Eye (tissue), 1 donor: ENCODE data around the gene SNAPC3.
"Not testable (repeated sequence)": the region's sequence is repeated elsewhere in the genome, so short reads cannot be mapped to it uniquely, and the experiment has no call there.

Experiments used
- DNase-seq: peaks from one replicate; pipeline ENCODE4 v3.0.0-alpha.2; 2015

Gene SNAPC3

DNA sequence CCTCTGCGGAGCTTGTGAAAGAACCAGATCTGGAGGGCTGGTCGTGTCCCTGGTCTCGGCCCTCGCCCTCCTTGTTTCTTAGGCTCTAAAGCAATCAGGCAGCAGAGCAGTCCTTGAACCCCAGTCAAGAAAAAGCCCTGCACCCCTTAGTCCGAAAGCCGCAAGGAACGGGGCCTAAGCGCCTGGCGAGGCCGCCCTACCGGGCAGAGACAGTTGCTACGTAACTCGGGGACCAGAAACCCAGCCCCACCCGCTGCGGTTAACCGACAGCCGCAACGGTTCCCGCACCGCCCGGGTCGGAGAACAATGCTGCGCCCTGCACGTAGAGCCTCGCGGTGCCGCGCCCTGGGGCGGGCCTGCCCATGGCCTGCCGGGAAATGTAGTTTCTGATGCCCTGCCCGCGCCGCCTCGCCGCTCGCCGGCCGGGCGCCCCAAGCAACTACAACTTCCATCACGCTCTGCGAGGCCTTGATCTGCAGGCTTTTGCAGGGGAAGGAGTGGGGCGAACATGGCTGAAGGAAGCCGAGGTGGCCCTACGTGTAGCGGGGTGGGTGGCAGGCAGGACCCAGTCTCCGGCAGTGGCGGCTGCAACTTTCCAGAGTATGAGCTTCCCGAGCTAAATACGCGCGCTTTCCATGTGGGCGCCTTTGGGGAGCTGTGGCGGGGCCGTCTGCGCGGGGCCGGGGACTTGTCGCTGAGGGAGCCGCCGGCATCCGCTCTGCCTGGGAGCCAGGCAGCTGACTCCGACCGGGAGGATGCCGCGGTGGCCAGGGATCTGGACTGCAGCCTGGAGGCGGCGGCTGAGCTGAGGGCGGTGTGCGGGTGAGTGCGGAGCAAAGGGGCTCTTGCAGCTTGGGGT, at the start of gene SNAPC3:
TSS of gene SNAPC3 (plus strand) at position 505 of the 859 bp plus-strand sequence. CDS start at position 509, 4 bp downstream.
- peak; percentile 98 for DNase-seq

DNA sequence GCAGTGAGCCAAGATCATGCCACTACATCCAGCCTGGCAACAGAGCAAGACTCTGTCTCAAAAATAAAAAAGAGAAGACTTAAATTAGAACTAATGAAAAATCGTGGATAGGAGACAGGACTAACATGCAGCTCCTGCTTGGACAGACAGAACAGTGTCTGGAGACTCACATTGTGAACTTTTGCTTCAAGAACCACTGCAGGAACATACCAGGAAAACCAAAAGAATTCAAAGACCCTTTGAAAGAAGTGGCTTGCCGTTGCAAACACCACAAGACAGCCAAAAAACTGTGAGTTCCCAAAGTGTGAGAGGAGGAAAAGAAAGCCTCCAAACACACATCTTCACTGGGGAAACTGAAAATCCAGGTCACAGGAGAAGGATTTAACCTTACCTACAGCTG, 48.8 kb upstream of the SNAPC3 start:
- DNase-seq, result no peak

DNA sequence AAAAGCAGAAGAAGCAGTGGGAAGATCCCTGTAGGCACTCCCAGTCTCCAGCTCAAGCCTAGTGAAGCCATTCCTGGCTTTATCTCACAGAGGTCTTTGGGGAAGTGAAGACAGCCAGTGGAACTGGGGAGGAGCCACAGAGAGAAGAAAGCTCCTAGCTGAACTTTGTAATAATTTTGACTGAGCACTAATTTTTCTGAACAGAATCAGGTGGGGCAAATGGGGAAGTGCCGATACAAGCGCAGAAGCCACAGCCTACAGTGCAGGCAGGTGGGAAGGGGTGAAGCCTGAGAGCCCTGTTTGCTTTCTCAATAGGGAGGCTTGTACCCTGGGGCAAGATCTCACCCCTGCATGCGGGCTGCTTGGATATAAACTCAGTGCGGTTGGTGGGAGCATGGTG, 48.4 kb upstream of the SNAPC3 start:
- no peak for DNase-seq

DNA sequence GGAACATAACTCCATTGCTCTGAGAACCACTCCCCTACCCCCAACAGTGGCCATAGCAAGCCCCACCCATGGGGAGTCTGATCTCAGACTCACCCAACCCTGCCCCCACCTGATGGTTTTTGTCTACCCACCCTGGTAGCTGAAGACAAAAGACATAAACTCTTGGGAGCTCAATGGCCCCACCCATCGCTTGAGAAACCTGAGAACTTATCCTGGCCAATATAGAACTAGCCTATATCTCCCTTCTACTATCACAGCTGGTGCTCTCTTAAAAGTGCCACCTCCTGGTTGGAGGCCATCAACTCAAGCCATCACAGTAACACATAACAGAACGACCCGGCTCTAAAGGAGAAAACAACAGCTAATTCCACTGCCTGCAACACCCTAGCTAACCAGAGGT, 47.9 kb upstream of the SNAPC3 start:
- DNase-seq, result no peak

DNA sequence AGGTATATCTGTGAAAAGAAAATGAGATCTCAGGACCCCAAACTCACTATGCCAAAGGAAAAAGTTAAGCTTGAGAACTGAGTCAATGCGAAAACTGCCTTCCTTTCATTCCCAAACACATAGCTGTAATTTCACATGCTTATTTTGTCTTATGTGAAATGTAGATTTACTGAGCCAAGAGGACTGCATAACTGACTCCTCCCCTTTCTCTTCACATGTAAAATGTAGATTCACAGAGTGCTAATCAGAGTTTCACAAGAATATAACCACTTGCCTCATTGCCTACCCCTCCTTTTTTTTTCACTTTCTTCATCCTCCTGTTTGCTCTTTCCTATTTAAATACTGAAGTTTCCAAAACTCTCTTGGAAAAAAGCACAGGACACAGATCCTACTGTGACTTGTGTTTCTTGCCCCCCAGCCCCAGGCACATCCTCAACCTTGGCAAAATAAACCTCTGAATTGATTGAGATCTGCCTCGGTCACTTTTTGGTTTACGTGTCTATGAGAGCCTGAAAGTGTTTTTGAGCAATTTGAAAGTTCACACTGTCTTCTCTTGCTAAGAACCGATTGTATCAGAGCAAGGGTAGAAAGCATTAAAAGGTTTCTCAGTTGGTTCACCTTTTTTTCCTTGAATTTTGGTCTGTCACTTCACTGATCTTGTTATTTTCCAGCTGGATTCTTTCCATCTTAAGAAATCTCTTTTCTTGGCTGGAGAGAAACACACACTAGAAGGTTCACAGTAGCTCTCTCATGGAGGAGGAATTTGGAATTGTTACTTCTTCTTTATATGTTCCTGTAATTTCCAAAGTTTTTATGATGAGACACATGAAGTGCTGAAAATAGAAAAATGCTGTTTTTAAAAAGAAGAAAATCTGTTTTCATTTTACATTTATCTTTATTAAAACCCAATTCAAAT, 44.8 kb upstream of the SNAPC3 start:
- no peak for DNase-seq

DNA sequence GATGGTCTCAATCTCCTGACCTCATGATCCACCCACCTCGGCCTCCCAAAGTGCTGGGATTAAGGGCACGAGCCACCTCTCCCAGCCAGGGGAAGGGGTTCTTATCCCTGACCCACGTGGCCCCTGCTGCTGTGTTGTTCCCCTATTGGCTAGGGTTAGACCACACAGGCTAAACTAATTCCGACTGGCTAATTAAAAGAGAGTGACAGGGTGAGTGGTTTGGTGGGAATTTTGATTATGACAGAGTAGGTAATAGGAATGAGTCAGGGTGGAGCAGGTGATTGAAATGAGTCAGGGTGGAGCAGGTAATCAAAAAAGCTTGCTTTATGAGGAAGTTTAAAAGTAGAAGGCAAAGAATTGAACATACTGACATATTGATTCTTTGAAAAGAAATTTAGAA, 43.4 kb upstream of the SNAPC3 start:
- DNase-seq, result not testable (repeated sequence)

DNA sequence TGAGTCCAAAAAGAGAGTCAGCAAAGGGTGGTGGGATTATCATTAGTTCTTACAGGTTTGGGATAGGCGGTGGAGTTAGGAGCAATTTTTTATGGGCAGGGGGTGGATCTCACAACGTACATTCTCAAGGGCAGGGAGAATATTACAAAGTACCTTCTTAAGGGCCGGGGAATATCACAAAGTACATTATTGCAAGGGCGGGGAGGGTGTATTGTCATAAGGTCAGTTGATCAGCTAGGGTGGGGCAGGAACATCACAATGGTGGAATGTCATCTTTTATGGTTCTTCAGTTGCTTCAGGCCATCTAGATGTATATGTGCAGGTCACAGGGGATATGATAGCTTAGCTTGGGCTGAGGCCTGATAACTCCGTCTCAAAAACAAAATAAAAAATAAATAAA, 42.8 kb upstream of the SNAPC3 start:
- DNase-seq, result not testable (repeated sequence)

DNA sequence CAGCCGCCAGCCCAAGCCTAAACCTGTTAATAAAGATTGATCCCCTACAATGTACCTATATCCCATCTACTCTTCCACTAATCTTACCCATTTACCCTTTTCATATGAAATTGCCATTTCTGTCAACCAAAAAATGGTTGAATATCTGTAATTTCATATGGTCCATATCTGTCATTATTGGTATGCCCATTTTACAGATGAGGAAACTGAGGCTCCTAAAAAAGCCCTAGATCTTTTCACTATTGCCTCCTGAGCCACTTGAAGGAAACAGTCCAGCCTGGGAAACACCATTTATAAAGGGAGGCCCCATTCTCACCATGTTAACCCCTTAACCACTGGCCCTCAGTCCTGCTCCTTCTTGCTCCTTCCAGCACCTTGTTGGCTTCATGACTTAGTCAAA, 41.2 kb upstream of the SNAPC3 start:
- no peak for DNase-seq

DNA sequence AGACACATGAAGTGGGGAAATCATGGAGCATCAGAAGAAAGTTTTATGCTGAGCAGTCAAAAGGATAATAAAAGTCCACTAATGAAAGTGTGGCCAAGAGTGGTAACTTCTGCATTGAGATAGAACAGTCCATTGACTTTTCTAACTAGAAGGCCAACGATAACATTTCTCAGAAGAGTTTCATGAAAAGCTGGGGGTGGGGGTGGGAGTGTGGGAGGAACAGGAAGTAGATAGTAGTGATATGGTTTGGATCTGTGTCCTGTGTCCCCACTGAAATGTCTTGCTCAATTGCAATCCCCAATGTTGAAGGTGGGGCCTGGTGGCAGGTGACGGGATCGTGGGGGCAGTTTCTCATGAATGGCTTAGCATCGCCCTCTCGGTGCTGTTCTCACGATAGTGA, 36.2 kb upstream of the SNAPC3 start:
- DNase-seq, result no peak

DNA sequence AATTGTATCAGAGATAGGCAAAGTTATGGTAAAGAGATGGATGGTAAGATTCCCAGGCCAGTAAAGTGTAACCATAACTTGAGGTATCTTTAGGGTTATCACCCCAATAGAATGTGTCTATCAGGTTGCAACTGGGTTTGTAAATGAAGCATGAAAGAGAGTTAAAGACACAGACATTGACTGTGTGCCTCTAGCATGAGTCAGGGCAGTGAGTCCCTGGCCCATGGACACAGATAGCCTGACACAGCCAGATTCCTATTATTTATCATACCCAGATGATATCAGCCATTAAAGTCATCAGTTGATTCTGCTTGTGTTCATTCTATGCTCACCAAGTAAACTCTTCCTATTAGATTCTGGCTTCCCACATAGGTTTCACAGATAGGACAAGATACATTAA, 33.5 kb upstream of the SNAPC3 start:
- no peak for DNase-seq

DNA sequence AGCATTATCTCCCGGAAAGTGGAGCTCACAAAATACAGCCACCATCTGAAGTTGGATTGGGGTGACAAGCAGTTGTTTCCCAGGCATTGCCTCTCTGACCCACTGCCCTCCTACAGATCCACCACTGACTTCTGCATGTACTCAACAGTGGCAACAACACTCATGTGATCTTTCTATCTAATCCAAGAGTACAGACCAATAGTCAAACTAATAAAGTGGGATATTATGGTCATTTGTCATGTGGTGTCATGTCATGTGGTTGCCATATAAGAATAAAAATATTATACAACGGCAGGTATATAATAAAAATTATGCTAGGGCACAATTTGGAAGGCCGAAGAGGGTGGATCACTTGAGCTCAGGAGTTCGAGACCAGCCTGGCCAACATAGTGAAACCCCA, 33.0 kb upstream of the SNAPC3 start:
- DNase-seq, result no peak

DNA sequence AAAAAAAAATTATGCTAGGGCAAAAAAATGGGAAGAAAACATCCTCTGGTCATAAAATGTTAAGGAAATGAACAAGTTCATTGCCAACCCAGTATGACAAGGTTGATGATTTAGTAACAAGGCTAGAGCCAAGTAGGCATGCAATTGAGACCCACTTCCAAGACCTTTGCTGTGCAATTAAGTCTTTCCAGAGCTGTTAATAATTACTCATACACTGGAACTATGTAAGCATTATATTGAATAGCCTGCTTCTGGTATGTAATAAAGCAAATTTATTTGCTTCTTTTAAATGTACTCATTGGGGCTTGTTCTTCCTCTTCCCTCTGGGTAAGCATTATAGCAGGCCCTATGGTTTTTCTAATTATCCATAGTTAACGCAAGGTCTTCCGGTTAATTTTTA, 32.5 kb upstream of the SNAPC3 start:
- DNase-seq, result no peak

DNA sequence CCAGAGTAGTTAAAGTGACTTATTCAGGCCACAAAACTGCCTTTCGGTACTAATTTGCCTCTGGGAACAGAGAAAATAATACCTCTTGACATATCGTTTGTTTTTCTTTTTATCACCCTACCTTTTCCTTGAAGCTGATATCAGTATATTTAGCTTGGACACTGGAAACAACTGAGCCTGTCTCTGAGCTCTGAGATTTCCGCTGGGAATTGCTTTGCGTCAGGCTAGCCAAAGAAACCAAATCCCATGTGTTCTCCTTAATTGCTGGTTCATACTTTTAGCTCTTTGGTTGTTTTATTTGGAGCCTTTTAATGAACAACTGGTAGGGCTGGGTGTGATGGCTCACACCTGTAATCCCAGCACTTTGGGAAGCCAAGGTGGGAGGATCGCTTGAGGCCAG, 30.3 kb upstream of the SNAPC3 start:
- no peak for DNase-seq

DNA sequence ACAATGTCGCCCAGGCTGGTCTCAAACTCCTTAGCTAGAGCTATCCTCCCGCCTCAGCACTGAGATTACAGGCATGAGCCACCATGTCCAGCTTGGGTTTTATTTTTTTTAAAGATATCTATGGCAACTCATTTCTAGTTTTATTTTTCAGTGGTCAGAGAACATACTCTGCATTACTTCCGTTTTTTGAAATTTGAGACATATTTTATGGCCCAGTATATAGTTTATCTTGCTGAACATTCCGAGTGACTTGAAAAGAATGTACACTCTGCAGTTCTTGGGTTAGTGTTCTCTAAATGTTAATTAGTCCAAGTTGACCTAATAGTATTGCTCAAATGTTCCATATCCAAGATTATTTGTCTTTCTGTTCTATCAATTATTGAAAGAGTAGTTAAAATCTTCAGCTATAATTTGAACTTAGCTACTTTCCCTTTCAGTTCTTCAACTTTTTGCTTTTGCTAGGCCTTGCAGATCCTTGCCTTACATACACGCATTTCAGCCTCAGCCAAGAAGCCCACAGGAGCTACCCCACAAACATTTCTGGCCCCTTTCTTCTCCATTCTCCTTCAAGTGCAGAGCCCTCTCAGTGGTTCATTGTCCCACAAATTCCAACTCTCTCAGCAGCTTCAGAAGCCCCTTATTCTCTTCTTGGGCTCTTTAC, 22.3 kb upstream of the SNAPC3 start:
- no peak for DNase-seq

DNA sequence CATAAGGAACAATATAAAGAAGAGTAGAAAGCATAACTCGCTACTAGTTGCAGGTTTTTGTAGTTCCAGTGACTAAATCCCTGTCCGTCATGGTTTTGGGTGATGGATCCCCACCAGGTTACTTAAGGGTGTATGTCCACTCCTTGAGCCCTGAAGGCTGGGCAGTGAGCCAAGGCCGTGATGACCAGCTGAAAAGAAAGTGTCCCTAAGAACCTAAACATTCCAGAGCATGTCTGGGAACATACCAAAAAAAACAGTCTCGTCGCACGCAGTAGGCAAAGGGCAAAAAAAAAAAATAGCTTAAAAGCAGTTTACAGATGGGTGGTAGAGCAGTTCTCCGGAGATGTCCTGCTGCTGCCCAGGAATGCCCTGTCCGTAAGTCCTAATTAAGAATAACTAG, 21.4 kb upstream of the SNAPC3 start:
- no peak for DNase-seq

DNA sequence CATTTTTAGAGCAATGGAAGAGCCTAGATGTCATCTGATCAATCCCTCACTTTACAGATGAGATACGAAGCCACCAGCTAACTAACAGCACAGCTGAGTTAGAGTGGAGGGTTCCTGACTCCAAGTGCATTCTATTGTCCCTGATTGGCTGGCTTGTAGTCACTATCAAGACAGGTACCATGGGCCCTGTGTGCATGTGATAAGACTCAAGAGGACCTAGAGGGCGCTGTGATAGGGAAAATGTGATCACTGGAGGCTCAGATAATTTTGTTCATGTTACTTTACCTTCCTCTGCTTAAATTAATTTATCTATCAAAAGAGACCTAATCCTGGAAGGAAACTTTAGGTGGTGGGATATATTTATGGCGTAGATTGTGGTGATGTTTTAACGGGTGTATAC, 19.5 kb upstream of the SNAPC3 start:
- no peak for DNase-seq

DNA sequence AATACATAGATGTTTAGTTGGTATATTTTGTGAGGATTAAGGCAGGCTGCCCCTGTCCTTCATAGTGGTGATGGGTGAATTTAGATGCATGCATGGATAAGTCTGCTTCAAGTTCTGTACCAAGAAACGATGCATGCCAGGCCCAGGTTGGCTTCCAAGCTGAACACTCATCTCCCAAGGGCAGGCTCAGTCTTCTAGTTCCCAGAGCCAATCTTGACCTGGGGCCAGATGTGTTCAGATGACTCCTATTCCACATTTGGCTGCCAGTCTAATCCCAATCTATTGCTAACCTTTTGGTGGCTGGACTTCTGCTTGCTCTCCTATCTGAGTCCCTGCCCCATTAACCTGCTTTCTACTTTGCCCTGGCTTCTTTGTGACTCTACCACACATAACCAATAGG, 18.5 kb upstream of the SNAPC3 start:
- DNase-seq, result no peak

DNA sequence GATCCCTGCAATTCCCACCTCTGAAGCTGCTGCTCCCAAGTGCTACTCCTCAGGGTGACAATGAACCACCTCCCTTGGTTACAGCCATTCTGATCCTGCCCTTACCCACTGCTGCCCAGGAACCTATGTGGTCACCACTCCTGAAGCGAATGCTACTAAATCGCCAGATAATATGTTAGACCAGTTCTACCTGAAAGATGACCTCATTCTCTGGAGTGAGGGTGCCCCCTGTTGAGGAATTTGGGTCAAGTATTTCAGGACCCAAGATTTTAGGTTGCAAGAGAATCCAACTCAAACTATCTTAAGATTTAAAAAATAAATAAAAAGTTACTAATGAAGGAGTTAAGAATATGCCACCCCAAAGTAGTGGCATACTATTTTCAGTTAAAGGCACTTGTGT, 5.8 kb upstream of the SNAPC3 start:
- DNase-seq, result no peak

DNA sequence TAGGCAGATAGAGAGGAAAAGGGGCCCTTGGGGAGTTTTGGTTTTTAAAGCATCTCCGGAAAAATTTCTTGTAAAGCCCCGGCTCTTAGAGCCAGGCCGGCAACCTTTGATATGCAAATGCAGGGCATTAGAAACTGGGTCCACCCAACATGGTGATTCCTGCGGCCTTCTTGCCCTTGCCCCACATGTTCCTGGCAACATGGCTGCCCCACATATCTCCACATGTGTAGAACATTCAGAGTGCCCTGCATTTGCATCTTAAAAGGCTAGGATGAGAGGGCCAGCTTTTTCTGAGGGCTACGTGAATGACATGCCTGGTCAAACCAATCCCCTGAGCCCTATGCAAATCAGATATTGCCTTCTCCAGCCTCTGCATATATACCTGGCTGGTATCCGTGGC, 5.0 kb upstream of the SNAPC3 start:
- DNase-seq, result no peak

DNA sequence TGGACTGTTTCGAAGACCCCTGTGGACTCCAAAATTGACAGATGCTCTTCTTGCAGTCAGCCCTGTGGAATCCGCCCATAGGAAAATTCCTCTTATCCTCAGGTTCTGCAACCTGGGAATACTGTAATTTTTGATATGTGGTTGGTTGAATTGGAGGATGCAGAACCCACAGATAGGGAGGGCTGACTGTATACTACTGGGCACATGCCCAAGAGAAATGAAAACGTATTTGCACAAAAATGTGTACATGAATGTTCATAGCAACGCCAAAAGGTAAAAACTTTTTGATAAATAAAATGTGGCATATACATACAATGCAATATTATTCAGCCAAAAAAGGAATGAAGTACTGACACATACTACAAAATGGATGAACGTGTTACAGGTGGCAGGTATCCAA, 1.9 kb upstream of the SNAPC3 start:
- DNase-seq, result no peak

DNA sequence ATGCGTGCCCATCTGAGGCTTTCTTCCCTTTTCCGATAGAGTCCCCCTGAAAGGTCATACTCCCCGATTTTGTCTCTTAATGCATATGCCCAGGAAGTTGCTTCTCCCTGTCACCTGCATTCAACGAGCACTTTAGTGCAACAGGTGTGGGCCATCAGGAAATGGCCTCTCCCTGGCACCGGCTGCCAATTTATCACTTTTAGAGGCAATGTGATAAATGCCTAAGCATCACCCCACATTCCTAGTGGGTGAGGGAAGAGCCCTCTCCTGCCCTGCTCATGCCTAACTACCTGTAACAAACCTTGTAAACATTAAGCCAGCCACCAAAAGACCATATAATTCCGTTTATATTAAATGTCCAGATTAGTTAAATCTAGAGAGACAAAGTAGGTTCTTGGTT, 1.1 kb upstream of the SNAPC3 start:
- DNase-seq, result no peak

DNA sequence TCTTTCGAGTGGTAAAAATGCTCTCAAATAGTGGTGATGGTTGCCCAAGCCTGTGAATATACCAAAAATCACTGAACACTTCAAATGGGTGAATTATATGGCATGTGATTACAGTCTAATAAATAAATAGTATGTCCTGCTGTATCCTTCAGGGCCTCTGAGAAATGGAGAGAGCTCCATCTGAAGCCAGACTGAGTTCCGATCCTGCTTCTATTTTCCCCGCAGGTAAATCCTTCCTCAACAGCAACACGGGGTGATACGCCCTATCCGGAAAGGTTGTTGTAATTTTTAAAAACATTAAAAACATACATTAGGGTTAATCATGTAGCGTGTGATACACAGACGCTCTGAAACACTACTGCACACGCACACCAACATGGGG, 695 bp upstream of the SNAPC3 start:
- DNase-seq, result no peak

DNA sequence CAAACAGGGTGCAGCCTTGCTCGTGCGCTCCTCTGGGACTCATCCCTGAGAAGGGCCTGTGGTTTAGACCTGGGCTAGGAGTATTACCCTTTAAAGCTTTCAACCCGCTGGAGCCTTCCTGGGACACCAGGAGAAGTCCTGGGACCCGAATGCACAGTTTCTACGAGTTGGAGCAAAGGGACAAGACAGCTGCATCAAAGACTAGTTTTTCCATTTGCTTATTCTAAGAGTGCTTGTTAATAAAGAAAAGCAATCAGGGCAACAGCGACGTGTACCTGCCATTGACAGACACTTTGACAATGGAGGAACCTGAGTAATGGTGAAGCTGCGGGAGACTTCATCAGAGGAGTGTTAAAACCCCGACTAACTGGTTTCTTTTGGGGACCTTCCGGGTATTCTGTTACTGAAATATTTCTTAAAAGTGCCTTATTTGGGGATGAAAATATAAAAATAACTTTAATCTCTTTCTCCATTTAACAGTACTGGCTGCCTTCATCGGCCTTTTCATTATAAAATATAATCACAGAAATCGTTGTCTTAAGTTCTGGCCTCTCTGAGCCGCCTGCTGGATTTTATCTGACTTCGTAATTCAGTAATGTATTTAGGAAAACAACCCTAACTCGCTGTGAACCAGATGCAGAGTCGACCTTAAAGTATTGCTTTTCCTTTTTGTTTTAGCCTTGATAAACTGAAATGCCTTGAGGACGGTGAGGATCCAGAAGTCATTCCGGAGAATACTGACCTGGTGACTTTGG, 732 bp downstream of the SNAPC3 start:
- no peak for DNase-seq
